HTR-8/SVneo (cell line): ENCODE measurements around the gene PIGL.
"Not testable (repeated sequence)": the region's sequence is repeated elsewhere in the genome, so short reads cannot be mapped to it uniquely, and the experiment has no call there.

Experiments used
- DNase-seq: peaks from one replicate; pipeline ENCODE4 v3.0.0; 2011; ENCODE audit warnings: low spot score, mixed read lengths; ENCODE audit not compliant: insufficient read length
- FAIRE-seq: peaks from 2 replicates; lab custom pipeline; 2011; peaks lifted over from hg19 to GRCh38; lab: Jason Lieb, UNC

PIGL gene

GRCh38 chr17:16269658-16270057, 52.6 kb downstream of the PIGL start:
- no peak for FAIRE-seq
- DNase-seq = peak; percentile 66

- FAIRE-seq (no peak), DNase-seq (no peak)
These were observed 55.3 kb downstream of the PIGL start for GRCh38 chr17:16272111-16272840.

- no peak for FAIRE-seq
These were observed 56.5 kb downstream of the PIGL start for GRCh38 chr17:16273499-16273898.

GRCh38 chr17:16273929-16274339, 56.9 kb downstream of the PIGL start:
- DNase-seq (no peak), FAIRE-seq (peak; percentile 20)

More at GRCh38 chr17:16273499-16273898, 56.5 kb downstream of the PIGL start:
- DNase-seq = no peak

GRCh38 chr17:16275024-16275423, 58.0 kb downstream of the PIGL start:
- peak; percentile 40 for FAIRE-seq

GRCh38 chr17:16277163-16277562, 60.2 kb downstream of the PIGL start:
- DNase-seq = no peak
- no peak for FAIRE-seq

More at GRCh38 chr17:16275024-16275423, 58.0 kb downstream of the PIGL start:
- no peak for DNase-seq

GRCh38 chr17:16281351-16281750, 64.3 kb downstream of the PIGL start:
- FAIRE-seq (no peak), DNase-seq (no peak)

- peak; percentile 20 for FAIRE-seq
- DNase-seq = peak; percentile 60
These were observed 65.5 kb downstream of the PIGL start for GRCh38 chr17:16282522-16282921.

GRCh38 chr17:16283705-16284104, 66.7 kb downstream of the PIGL start:
- no peak for DNase-seq

GRCh38 chr17:16285646-16286008, 68.6 kb downstream of the PIGL start:
- no peak for DNase-seq
- no peak for FAIRE-seq

More at GRCh38 chr17:16283705-16284104, 66.7 kb downstream of the PIGL start:
- FAIRE-seq = no peak

- DNase-seq = peak; percentile 96
- FAIRE-seq = peak; percentile 88
These were observed 69.3 kb downstream of the PIGL start for GRCh38 chr17:16286009-16286946.

- DNase-seq (no peak), FAIRE-seq (no peak)
These were observed 70.0 kb downstream of the PIGL start for GRCh38 chr17:16286947-16287562.

- FAIRE-seq (no peak), DNase-seq (peak; percentile 74)
These were observed 70.6 kb downstream of the PIGL start for GRCh38 chr17:16287563-16288027.

GRCh38 chr17:16288860-16289571, 72.0 kb downstream of the PIGL start:
- DNase-seq = no peak
- no peak for FAIRE-seq

GRCh38 chr17:16293931-16294330, 76.9 kb downstream of the PIGL start:
- FAIRE-seq (no peak), DNase-seq (no peak)

GRCh38 chr17:16294560-16294959, 77.5 kb downstream of the PIGL start:
- DNase-seq = no peak
- FAIRE-seq = no peak

- FAIRE-seq = not testable (repeated sequence)
These were observed 79.1 kb downstream of the PIGL start for GRCh38 chr17:16296072-16296471.

GRCh38 chr17:16297367-16298139, 80.5 kb downstream of the PIGL start:
- FAIRE-seq (peak; percentile 83), DNase-seq (no peak)

More at GRCh38 chr17:16296072-16296471, 79.1 kb downstream of the PIGL start:
- DNase-seq = not testable (repeated sequence)

- DNase-seq (no peak), FAIRE-seq (no peak)
These were observed 81.2 kb downstream of the PIGL start for GRCh38 chr17:16298140-16298662.
